Measurements from ENCODE around the gene MUC22.

GRCh38 chr6:31007694-31008093, 2.6 kb upstream of the MUC22 start:
- TF ChIP-seq CTCF (IDR thresholded peaks at IDR 0.05) (no peak), POLR2A (IDR thresholded peaks at IDR 0.05) (no peak)

Data from body of pancreas (tissue), 4 donors.